ENCODE results near the gene ECM2.

The ECM2 gene

DNA sequence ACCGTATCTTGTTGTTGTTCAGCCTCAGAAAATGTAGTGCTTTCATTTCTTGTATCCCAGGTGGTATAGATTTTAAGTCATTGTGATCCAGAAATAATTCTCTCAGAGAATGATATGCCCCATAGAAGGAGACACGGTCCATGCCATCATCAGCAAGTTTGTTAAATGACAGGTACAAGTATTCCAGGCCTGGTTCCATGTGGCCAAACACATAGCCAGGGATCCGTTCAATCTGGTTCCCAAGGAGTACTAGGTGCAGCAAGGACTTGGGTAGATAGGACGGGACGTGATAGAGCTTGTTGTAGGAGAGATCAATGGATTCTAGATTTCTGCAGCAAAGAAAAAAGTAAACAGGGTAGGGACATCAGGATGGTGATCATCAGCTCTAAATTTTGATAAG is 35.1 kb downstream of the ECM2 start:
- DNase-seq (ENCODE audit: low read depth in 2 of 2): no peak

DNA sequence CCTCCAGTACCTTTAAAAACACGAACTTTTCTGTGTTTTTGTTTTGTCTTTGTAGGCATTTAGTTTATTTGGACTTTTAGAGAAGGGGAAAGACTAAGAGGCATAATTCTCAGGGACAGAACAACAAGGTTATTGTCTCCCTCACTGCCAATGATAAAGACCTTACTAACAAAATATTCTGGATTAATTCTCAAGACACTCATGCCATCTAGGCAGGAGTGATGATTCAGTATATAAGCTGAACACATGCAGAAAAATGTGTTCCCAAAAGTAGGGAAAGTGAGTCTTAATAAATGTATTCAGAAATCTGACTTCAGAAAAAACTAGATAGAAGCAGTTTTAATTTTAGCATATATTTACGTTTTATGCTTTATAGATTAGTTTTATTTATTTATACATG is 36.1 kb downstream of the ECM2 start:
- DNase-seq (ENCODE audit: low read depth in 2 of 2): no peak

GRCh38 chr9:92496396-92497176 is 39.2 kb downstream of the ECM2 start:
- no peak for DNase-seq (ENCODE audit: low read depth in 2 of 2)

GRCh38 chr9:92494856-92495255 is 40.9 kb downstream of the ECM2 start:
- DNase-seq (ENCODE audit: low read depth in 2 of 2): no peak

DNA sequence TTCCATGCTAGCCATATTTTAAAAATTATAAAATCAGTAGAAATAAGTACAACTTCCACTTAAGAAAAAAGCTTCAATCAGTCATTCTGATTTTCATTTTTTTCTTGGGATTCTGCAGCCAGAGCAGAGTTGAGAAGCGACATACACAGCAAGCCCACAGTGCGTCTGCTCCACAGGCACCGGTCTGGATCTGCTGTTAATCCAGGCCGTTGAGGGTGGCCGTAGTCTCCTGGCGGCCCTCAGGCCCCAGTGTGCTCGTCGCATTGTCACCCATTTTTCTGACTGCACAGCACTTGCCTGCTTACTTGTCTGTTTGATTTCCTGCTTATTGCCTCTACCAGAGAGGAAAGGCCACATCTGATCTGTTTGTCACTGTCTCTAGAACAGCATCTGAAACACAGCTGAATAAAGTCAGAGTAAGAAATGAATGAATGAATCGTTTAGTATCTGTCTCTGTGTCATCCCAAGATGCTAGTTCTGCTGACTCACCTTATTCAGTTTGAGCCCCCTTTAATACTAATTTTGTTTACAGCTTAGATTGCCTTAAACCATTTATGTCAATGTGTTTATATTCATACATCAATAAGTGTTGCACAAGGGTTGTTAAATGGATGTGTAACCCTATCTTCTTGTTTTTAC is 41.9 kb downstream of the ECM2 start:
- no peak for DNase-seq (ENCODE audit: low read depth in 2 of 2)

GRCh38 chr9:92492781-92493401 is 42.9 kb downstream of the ECM2 start:
- no peak for DNase-seq (ENCODE audit: low read depth in 2 of 2)

- no peak for DNase-seq (ENCODE audit: low read depth in 2 of 2)
Measured at GRCh38 chr9:92488681-92489550, 46.9 kb downstream of the ECM2 start.

- no peak for DNase-seq (ENCODE audit: low read depth in 2 of 2)
Measured at GRCh38 chr9:92486371-92486770, 49.4 kb downstream of the ECM2 start.

- DNase-seq (ENCODE audit: low read depth in 2 of 2): no peak
Measured at GRCh38 chr9:92484563-92484962, 51.2 kb downstream of the ECM2 start.

GRCh38 chr9:92483627-92484545 is 51.9 kb downstream of the ECM2 start:
- no peak for DNase-seq (ENCODE audit: low read depth in 2 of 2)

DNA sequence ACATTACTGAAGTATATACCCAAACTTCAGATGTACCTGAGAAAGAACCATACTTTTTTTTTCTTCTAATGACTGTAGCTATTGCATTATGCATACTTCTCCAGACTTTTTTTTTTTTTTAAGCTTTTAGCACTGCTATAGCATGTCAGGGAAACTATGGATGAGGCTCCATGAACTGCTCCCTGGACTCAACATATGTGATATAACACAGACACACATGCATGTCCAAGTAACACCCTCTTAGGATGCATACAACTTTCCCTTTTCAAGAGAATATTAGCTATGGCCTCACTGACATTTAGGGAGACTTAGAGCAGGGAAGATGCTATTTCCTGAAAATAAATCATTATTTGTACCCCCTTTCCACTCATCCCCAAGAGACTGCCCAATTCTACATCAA is 53.0 kb downstream of the ECM2 start:
- DNase-seq (ENCODE audit: low read depth in 2 of 2): no peak

DNA sequence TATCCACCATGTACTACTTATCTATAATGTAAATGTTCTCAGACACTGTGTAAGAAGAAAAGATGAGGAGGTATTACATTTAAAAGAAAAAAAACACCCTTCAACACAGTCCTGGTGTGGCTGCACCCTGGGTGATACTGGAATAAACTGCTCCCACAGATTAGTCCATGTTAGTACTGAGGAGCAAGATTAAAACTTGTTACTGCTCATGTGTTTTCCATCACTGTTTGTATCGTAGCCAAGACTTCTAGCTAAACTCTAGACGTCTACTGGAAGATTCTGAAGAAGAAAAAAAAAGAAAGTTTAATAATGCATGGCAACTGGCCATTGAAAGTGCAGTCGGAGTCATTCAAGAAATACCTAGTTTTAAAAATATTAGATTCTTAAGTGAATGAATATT is 53.5 kb downstream of the ECM2 start, which contains the start of gene ASPN:
TSS of gene ASPN (minus strand) at position 178 of the 400 bp plus-strand sequence.
- DNase-seq (ENCODE audit: low read depth in 2 of 2): no peak

DNA sequence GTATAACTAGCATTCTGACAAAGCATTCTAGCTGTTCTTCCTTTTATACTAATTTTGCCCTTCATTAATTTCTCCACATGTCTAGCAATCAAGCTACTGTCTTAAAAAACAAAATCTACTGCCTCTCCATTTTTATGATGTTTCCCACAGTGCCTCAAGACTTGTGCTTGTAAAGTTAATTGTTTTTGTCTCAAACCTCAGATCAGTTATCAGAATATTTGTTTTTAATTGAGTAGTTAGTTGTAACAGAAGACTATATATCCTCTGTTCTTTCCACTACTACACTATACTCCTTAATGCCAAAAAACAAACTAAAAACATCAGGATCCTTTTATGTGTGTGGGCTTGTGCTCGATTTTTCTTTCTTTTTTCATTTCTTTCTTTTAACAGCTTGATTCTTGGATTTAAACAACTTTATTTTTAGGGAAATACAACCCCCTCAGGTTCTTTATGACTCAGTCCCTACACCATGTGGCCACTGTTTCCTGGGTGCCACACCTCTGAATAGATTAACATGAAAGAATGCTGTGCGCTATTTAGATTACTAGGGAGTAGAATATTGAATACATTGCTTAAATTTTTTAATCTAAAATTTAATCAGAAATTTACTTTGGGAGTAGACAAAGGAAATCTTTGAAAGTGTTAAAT is 54.7 kb downstream of the ECM2 start:
- DNase-seq (ENCODE audit: low read depth in 2 of 2): no peak

DNA sequence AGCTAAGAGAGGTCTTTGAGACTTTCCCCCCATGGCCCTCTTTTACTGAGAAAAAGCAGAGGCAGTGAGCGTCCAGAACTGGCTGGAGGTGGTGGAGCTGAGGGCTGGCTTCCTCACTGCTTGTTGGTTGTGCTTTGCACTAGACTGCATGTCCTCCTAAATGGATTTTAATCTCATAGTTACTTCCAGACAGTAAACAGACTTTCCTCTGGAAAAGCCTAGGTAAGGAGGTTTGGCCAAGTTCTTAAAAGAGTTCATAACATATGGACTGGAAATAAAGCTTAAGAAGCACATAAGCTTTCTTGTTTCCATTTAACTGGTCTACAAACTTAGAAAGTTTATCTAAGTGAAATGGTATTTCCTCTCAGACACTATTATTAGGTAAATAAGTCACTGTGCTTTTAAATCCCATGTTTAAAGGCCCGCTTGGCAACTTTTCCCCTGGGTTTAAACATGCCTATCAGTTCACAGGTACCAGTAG is 55.5 kb downstream of the ECM2 start:
- DNase-seq (ENCODE audit: low read depth in 2 of 2): no peak

GRCh38 chr9:92479346-92479745 is 56.4 kb downstream of the ECM2 start:
- DNase-seq (ENCODE audit: low read depth in 2 of 2): no peak

DNA sequence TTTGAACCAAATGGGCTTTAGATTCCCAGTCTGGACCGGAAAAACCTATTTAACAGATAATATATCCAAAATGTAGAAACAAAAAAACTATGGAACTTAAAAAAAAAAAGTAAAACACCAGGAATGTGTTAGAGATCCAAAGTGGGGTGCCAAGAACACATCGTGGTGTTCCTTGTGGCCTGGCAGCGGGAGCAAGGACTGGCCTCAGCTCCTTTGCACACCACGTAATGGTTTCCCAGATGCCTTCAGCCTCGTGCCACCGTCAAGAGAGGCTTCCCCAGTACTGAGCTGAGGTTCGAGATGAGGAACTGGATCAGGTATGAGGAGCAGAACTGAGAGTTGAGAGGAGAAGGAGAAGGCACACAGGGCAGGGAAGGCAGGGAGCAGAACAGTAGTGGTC is 57.0 kb downstream of the ECM2 start:
- DNase-seq (ENCODE audit: low read depth in 2 of 2): no peak

- no peak for DNase-seq (ENCODE audit: low read depth in 2 of 2)
Measured at GRCh38 chr9:92476962-92477361, 58.8 kb downstream of the ECM2 start.

DNA sequence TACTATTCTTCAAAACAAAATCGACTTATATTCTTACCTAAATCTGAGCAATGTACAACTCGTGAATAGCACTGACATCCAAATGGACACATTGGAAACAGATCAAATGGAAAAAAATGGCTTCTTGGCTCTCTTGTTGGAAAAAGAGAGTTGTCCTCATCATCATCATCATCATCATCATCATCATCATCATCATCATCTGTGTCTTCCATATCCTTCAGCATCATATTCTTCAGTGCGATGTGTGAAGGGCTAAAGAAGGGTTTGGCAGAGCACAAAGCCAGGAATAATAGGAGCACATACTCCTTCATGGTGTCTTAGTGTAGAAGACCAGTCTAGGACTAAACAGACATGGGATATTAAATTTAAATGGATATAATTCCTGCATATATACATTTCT is 61.2 kb downstream of the ECM2 start:
- DNase-seq (ENCODE audit: low read depth in 2 of 2): no peak

GRCh38 chr9:92468206-92468605 is 67.6 kb downstream of the ECM2 start:
- no peak for DNase-seq (ENCODE audit: low read depth in 2 of 2)

GRCh38 chr9:92467511-92467910 is 68.3 kb downstream of the ECM2 start:
- no peak for DNase-seq (ENCODE audit: low read depth in 2 of 2)
